Measurements from ENCODE around the gene RGL1.

DNA sequence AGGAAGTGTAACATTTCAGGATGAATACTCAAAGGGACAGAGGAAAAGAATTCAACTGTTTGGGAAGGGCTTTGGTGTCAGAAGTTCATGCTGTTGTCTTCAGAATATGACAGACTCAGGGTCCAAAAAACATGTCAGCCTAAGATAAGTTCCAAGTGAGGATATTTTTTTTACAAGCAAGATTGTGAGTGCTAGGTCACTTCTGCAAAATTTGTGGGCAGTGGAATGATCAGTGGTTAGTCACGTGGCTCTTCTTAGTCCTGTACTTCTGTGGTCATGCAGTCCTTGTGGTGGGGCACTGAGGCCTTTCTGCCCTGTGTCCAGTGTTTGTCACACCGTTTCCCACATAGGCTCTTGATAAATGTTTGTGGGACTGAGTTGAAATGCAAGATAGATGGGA is 5.2 kb downstream of the RGL1 start:
- no peak for TF ChIP-seq POLR2A (IDR thresholded peaks at IDR 0.05)
- TF ChIP-seq, protein P1, sequence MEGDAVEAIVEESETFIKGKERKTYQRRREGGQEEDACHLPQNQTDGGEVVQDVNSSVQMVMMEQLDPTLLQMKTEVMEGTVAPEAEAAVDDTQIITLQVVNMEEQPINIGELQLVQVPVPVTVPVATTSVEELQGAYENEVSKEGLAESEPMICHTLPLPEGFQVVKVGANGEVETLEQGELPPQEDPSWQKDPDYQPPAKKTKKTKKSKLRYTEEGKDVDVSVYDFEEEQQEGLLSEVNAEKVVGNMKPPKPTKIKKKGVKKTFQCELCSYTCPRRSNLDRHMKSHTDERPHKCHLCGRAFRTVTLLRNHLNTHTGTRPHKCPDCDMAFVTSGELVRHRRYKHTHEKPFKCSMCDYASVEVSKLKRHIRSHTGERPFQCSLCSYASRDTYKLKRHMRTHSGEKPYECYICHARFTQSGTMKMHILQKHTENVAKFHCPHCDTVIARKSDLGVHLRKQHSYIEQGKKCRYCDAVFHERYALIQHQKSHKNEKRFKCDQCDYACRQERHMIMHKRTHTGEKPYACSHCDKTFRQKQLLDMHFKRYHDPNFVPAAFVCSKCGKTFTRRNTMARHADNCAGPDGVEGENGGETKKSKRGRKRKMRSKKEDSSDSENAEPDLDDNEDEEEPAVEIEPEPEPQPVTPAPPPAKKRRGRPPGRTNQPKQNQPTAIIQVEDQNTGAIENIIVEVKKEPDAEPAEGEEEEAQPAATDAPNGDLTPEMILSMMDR (IDR thresholded peaks at IDR 0.05 in 4 of 5, conservative IDR thresholded peaks at IDR 0.05 in 1 of 5), result no peak
